GM21528 (cell line): ENCODE data around the gene OR4K15.
"Not testable (repeated sequence)": the region's sequence is repeated elsewhere in the genome, so short reads cannot be mapped to it uniquely, and the experiment has no call there.

Experiments used
- ATAC-seq: cut with Tn5 transposase; IDR thresholded peaks from one replicate; pipeline ENCODE4 v1.9.1; 2021; ENCODE audit warnings: mild to moderate bottlenecking, moderate library complexity; ENCODE audit not compliant: unreplicated experiment, low FRiP score

The OR4K15 gene, protein sequence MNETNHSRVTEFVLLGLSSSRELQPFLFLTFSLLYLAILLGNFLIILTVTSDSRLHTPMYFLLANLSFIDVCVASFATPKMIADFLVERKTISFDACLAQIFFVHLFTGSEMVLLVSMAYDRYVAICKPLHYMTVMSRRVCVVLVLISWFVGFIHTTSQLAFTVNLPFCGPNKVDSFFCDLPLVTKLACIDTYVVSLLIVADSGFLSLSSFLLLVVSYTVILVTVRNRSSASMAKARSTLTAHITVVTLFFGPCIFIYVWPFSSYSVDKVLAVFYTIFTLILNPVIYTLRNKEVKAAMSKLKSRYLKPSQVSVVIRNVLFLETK

DNA sequence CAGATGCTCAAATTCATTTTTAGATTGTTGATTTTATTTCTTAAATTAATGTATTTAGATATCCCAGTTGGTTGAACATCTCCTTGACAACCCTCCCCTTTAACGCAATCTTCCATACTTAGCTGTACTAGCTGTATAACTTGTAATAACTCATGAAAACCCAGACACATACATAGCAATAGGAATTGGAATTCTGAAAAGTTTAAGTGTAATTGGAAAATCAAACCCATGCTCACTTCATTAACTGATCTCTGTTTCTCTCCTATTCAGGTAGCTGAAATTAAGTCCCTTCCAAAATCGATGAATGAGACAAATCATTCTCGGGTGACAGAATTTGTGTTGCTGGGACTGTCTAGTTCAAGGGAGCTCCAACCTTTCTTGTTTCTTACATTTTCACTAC, at the start of gene OR4K15:
TSS of gene OR4K15 (plus strand) at position 301 of the 400 bp plus-strand sequence. CDS start at position 301, 0 bp downstream.
- ATAC-seq = no peak

DNA sequence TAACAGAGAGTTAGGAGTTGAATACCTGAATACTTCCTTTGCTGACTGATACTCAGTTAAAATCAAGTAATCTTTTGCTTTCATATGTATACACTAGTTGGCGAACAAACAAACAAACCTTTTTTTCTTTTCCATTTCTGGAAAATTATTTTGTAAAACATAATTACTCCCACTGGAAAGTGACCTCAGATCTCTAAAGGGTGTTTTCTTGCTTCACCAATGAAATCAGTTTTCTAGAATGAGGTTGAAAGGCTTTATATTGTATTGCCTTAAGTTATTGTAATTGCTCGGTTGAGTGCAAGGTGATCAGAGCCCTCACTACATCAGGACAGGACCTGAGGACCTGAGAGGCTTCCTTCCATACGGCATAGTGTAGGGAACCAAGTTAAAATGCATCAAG, 44.8 kb upstream of the OR4K15 start, which contains the start of gene OR4K1:
TSS of gene OR4K1 (plus strand) at position 301 of the 400 bp plus-strand sequence. CDS start 4,750 bp downstream, outside the sequence.
- no peak for ATAC-seq

DNA sequence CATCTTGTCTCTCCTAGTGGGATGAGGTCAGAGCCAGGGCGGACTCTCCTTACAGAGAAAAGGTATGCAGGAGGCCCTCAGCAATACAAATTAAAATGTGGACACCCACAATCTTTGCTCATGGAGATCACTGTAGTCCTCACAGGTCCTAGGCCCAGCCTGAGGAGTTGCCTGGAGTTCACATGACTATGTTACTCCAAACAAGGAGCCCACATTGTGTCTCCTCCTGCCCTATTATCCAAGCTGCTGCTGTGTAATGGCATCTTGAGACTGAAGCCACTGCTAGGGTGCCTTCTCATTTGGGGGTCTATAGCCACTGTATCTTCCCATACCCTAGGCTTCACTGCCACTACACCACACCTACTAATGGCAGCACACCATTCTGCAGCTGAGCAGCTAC, 33.7 kb upstream of the OR4K15 start:
- no peak for ATAC-seq

DNA sequence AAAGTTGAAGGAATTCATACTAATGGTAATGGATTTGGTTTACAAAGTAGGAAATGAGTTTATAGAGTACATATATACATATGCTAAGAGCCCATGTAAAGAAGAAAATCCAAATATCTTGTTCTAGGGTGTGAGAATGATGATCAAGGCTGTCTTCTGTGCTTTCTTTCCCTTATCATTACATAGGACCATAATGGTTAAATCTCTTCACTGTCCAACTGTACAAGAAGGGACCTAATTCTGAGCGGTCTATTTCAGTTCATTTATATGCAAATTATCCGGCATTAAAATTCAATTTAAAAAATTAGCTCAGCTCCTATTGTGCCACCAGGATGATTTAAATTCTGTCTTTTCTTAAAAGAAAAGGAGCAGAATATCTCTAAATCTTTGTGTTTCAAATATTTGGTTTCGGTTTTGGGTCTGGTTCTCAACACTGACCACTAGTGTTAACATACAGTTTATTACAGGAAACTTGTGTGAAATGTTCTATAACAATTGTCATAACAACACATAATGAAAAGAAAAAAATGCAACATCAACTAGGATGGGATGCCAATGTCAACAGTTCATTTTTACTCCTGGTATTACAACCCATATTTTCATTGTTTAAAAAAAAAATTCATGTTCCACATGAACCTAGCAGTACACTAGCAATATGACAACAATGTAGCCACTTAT, 27.8 kb upstream of the OR4K15 start:
- no peak for ATAC-seq

DNA sequence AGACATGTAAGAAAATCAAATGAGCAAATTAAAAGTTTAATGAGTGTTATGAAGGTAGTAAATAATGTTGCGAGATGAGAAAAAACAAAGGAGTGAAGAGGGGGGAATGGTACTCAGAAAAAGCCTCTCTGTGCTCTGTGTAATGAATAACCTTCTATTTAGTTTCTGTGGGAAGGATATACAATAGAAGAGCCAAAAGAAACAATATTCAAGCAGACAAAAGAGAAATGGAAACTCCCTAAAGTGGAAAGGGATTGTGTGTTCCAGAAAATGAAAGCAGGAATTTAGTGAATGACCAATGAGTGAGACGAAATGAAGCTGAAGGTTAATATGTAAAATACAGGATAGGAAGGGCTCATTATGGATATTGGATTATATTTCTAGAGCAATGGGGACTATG, 26.2 kb upstream of the OR4K15 start:
- no peak for ATAC-seq

DNA sequence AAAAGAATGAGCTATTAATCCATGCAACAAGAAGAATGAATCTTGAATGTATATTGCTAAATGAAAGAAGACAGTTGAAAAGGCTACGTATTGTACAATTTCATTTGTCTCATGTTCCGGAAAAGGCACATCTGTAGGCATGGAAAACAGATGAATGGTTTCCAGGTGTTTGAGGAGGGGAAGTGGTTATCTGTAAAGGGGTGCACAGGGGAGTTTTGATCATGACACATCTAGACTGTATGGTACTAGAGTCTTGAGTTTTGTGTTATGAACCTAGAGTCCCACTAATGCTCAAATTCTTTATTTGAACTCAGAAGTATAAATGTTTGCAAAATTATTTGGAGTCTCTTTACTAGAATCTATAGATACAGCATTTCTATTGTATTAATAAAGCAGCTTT, 5.7 kb upstream of the OR4K15 start:
- not testable (repeated sequence) for ATAC-seq

DNA sequence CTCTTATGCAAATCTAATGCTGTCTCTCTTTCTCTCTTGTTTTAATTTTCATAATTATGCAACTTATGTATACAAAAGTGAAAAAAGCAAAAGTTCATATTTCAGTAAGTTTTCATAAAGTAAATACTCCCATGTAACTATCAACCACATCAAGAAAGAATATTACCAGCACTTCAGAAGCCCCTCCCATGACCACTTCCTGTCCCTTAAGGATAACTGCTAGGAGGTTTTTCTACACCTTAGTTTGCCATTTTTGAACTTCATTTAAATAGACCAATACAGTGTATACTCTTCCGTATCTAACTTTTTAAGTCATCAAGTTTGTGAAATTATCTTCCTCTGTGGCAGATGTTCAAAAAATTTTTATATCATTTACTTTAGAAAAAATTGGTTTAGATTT, 547 bp upstream of the OR4K15 start:
- ATAC-seq = no peak

DNA sequence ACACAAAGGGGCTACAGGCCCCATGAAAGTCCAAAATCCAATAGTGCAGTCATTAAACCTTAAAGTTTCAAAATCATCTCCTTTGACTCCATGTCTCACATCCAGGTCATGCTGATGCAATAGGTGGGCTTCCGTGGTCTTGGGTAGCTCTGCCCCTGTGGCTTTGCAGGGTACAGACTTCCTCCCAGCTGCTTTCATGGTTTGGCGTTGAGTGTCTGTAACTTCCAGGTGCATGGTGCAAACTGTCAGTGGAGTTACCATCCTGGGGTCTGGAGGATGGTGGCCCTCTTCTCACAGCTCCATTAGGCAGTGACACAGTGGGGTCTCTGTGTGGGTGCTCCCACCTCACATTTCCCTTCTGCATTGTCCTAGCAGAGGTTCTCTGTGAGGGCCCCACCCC, 18.0 kb downstream of the OR4K15 start:
- no peak for ATAC-seq

DNA sequence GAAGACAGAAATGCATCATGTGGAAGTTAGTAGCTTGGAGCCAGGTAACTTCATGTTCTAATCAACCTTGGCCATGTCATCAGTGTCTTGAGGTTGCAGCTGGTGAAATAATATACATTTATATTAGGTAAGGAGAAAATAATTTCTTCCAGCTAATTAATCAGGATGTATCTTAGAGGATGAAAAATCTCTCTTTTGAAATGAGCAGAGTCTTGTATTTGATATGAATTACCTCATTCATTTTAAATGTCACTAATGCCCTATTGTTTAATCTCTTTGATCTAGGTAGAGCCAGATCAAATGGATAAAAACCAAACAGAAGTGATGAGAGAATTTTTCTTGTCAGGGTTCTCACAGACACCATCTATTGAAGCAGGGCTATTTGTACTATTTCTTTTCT, 26.5 kb downstream of the OR4K15 start, which contains the start of gene OR4Q2:
TSS of gene OR4Q2 (plus strand) at position 301 of the 400 bp plus-strand sequence.
- no peak for ATAC-seq

DNA sequence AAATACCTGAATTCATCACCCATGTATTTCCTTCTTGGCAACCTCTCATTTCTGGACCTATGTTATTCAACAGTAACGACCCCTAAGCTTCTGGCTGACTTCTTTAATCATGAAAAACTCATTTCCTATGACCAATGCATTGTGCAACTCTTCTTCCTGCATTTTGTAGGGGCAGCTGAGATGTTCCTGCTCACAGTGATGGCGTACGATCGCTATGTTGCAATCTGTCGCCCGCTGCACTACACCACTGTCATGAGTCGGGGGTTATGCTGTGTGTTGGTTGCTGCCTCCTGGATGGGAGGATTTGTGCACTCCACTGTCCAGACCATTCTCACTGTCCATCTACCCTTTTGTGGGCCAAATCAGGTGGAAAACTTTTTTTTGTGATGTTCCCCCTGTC, 26.9 kb downstream of the OR4K15 start:
- no peak for ATAC-seq

DNA sequence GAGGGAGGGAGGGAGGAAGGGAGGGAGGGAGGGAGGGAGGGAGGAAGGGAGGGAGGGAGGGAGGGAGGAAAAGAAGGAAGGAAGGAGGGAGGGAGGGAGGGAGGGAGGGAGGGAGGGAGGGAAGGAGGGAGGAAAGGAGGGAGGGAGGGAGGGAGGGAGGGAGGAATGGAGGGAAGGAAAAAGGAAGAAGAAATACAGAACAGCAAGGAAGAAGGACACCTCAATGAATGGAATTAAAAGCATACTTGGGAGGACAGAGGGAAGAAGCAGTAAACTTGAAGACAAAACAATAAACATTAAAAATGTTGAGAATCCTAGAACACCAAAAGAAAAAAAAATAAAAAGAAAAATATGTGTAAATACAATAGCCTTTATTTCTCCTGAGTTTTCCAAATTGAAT, 32.8 kb downstream of the OR4K15 start:
- no peak for ATAC-seq

DNA sequence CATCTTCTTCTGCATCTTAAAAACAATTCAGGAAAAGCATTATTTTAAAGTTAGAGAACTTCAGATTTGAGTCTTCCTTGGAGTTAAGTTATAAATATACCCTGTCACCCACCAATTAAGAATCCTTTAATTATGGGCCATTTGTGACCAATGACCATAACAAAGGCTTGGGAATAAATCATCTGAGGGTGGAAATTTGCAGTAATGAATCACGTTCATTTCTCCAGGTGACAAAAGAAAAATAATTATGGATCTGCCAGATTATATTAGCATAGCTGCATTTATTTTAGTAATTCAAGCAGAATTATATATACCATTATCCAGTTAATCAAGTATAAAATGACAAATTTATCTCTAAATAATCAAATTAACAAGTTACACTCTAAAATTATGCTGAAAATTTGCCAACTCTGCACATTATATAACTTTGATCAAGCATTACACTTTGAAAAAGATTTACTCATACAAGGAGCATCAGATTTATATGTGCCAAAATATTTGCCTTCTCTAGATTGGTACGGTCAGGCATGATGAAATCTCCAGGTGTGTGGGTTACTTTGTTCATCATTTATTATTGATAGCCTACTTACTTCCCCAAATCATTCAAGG, 44.0 kb downstream of the OR4K15 start, which contains the start of gene OR4K14:
TSS of gene OR4K14 (minus strand) at position 51 of the 609 bp plus-strand sequence. CDS start 4,114 bp downstream, outside the sequence.
- ATAC-seq = no peak
